Cardiac fibroblast (primary cell): Measurements from ENCODE around the gene ADAP1.

Experiments used
- DNase-seq, 2 donors: peaks; one replicate each; pipeline versions ENCODE4 v3.0.0 to v3.0.0-alpha.2; 2010; ENCODE audit warnings: low read depth in 2 of 2
- H3K4me3 ChIP-seq, 2 donors: replicated peaks in 1 of 2; 1 replicate in 1 of 2; 2 replicates in 1 of 2; pipeline ENCODE4 v1.5.1; 2011; ENCODE audit warnings: low read depth in 2 of 2, low read length in 2 of 2, mild to moderate bottlenecking in 2 of 2, moderate library complexity in 1 of 2
- CTCF ChIP-seq: IDR thresholded peaks from one replicate; pipeline ENCODE4 v1.5.1; 2011; ENCODE audit warnings: low read depth, mild to moderate bottlenecking, low read length, inconsistent platforms

Gene ADAP1

GRCh38 chr7:981793-982510 is 27.5 kb upstream of the ADAP1 start:
- TF ChIP-seq CTCF, result no peak
- DNase-seq, result no peak
- H3K4me3 ChIP-seq, result no peak overlapping the region

- peak in 1 of 2 donors; percentile 18 for DNase-seq
- no peak for TF ChIP-seq CTCF
- no peak overlapping the region for H3K4me3 ChIP-seq
Observed at GRCh38 chr7:979886-980571, 25.5 kb upstream of the ADAP1 start.

- H3K4me3 ChIP-seq, result no peak overlapping the region
- TF ChIP-seq CTCF, result no peak
- DNase-seq, result no peak
Observed at GRCh38 chr7:979151-979550, 24.7 kb upstream of the ADAP1 start.

- DNase-seq, result no peak
- no peak overlapping the region for H3K4me3 ChIP-seq
- TF ChIP-seq CTCF, result no peak
Observed at GRCh38 chr7:978416-979091, 24.1 kb upstream of the ADAP1 start.

GRCh38 chr7:978049-978346 is 23.5 kb upstream of the ADAP1 start:
- no peak overlapping the region for H3K4me3 ChIP-seq
- no peak for TF ChIP-seq CTCF
- no peak for DNase-seq

- no peak for TF ChIP-seq CTCF
- no peak overlapping the region for H3K4me3 ChIP-seq
- DNase-seq, result peak in 1 of 2 donors; percentile 22
Observed at GRCh38 chr7:977326-978048, 23.0 kb upstream of the ADAP1 start.
